SU-DHL-6 (cell line): Measurements from ENCODE around the gene HMCN2.

Experiments used
- H2AFZ ChIP-seq: fragments of 200-600 bp; sonication (generic); 2 replicates; pipeline ENCODE4 v1.6.1; 2014; ENCODE audit warnings: low read depth, mild to moderate bottlenecking, moderate library complexity, mixed read lengths, antibody characterized with exemption, low read length; ENCODE audit not compliant: severe bottlenecking
- H3F3A ChIP-seq: fragments of 200-600 bp; shearing (Covaris generic); 2 replicates; pipeline ENCODE4 v1.6.0; 2016; ENCODE audit warnings: antibody characterized with exemption, mild to moderate bottlenecking; ENCODE audit not compliant: insufficient read depth
- H3K27ac ChIP-seq: fragments of 200-600 bp; sonication (generic); 2 replicates; pipeline ENCODE4 v1.5.1; 2016; ENCODE audit warnings: low read depth, mild to moderate bottlenecking, low read length, moderate library complexity, mixed read lengths
- H3K27me3 ChIP-seq: fragments of 200-600 bp; sonication (generic), shearing (Covaris generic); 2 replicates; pipeline ENCODE4 v1.6.0; 2014; ENCODE audit warnings: mild to moderate bottlenecking, low read length
- H3K36me3 ChIP-seq: fragments of 200-600 bp; sonication (generic); 2 replicates; pipeline ENCODE4 v1.6.1; 2014; ENCODE audit warnings: mild to moderate bottlenecking, low read length, mixed read lengths
- H3K4me2 ChIP-seq: fragments of 300-600, 200-600 bp; shearing (Covaris generic), sonication (generic); 2 replicates; pipeline ENCODE4 v1.6.0; 2014; ENCODE audit warnings: low read length, low read depth, mild to moderate bottlenecking; ENCODE audit not compliant: poor library complexity, severe bottlenecking
- H3K4me3 ChIP-seq: fragments of 200-600 bp; sonication (generic); 2 replicates; pipeline ENCODE4 v1.5.1; 2014; ENCODE audit warnings: antibody characterized with exemption, low read length, mild to moderate bottlenecking, mixed read lengths; ENCODE audit not compliant: insufficient read depth, poor library complexity, severe bottlenecking
- H3K79me2 ChIP-seq: fragments of 200-600 bp; sonication (generic); 2 replicates; pipeline ENCODE4 v1.6.1; 2014; ENCODE audit warnings: mild to moderate bottlenecking, low read length, moderate library complexity; ENCODE audit not compliant: insufficient read depth
- H3K9ac ChIP-seq: fragments of 200-600 bp; sonication (generic); 2 replicates; pipeline ENCODE4 v1.7.0; 2014; ENCODE audit warnings: mild to moderate bottlenecking, low read length
- H3K9me2 ChIP-seq: fragments of 200-600 bp; sonication (generic); replicated peaks from 2 replicates; pipeline ENCODE4 v1.6.1; 2014; ENCODE audit warnings: low read length; ENCODE audit not compliant: insufficient read depth
- H3K9me3 ChIP-seq: fragments of 200-600 bp; sonication (generic); 2 replicates; pipeline ENCODE4 v1.6.1; 2014; ENCODE audit warnings: low read length, mixed read lengths; ENCODE audit not compliant: insufficient read depth
- H4K20me1 ChIP-seq: fragments of 200-600 bp; sonication (generic); 2 replicates; pipeline ENCODE4 v1.6.1; 2014; ENCODE audit warnings: low read depth, mild to moderate bottlenecking, antibody characterized with exemption, low read length, moderate library complexity, mixed read lengths
- EZH2phosphoT487 ChIP-seq: fragments of 200-600 bp; sonication (generic), shearing (Covaris generic); conservative IDR thresholded peaks from 2 replicates; pipeline ENCODE4 v1.6.1; 2018; ENCODE audit warnings: mild to moderate bottlenecking, antibody characterized with exemption, low read length, moderate library complexity, mixed read lengths
- TF ChIP-seq, protein P1 (sequence below): fragments of 200-600 bp; sonication (generic); IDR thresholded peaks from one replicate; pipeline ENCODE4 v1.5.1; 2017; ENCODE audit warnings: antibody characterized with exemption, mild to moderate bottlenecking, low read length, moderate library complexity; ENCODE audit not compliant: insufficient read depth, poor library complexity, severe bottlenecking

HMCN2 gene

DNA sequence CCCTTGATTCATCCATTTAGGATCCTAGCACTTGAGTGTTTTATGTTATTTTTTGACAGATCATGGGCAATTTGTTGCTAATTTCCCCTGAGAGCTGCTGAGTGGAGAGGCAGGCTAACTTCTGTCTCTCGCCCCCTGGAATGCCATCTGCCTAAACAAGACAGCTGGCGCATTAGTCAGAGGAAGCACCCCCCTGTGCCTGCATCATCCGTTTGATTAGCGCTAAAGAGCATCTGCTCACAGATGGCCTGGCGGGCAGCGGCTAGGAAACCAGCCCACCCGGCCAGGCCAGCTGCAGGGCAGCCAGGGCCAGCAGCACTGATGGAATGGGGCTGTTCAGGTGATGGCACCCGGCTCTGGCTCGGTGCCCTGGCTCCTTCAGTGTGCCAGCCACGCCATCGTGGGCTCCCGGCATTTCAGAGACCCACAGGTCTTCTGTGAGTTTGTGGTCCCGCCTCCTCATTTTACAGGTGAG lies 156.3 kb downstream of the HMCN2 start:
- Histone ChIP-seq H3K9ac (no peak overlapping the region), H3K27ac (no peak overlapping the region), H3K79me2 (no peaks in the 10 kb centered on the region), H3K9me2 (no peaks in the 10 kb centered on the region), H3K36me3 (no peaks in the 10 kb centered on the region), H3K4me3 (no peak overlapping the region), H3K9me3 (no peaks in the 10 kb centered on the region), H3F3A (no peaks in the 10 kb centered on the region), H3K4me2 (no peak overlapping the region), H4K20me1 (no peaks in the 10 kb centered on the region), H3K27me3 (no peaks in the 10 kb centered on the region), H2AFZ (no peak overlapping the region)
- TF ChIP-seq EZH2phosphoT487 = no peak
- TF ChIP-seq, protein P1, sequence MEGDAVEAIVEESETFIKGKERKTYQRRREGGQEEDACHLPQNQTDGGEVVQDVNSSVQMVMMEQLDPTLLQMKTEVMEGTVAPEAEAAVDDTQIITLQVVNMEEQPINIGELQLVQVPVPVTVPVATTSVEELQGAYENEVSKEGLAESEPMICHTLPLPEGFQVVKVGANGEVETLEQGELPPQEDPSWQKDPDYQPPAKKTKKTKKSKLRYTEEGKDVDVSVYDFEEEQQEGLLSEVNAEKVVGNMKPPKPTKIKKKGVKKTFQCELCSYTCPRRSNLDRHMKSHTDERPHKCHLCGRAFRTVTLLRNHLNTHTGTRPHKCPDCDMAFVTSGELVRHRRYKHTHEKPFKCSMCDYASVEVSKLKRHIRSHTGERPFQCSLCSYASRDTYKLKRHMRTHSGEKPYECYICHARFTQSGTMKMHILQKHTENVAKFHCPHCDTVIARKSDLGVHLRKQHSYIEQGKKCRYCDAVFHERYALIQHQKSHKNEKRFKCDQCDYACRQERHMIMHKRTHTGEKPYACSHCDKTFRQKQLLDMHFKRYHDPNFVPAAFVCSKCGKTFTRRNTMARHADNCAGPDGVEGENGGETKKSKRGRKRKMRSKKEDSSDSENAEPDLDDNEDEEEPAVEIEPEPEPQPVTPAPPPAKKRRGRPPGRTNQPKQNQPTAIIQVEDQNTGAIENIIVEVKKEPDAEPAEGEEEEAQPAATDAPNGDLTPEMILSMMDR = no peak

DNA sequence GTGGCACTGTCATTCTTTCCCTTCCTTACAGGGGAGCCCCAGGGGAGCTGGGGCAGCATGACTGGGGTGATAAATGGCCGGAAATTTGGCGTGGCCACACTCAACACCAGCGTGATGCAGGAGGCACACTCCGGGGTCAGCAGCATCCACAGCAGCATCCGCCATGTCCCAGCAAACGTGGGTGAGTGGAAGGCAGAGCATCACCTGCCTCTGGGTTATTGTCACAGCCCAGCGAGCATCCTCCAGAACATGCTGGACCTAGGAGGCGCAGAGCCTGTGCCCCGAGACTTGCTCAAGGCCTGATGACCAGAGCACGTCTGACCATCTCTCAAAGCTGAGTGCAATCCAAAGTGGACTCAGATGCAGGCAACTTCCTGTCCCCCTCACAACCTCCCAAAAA lies 157.0 kb downstream of the HMCN2 start:
- H3K4me2 ChIP-seq = no peak overlapping the region
- H2AFZ ChIP-seq = no peak overlapping the region
- no peaks in the 10 kb centered on the region for H3K36me3 ChIP-seq
- no peaks in the 10 kb centered on the region for H3K9me2 ChIP-seq
- TF ChIP-seq EZH2phosphoT487 = no peak
- TF ChIP-seq, protein P1 = no peak
- no peaks in the 10 kb centered on the region for H3F3A ChIP-seq
- no peak overlapping the region for H3K9ac ChIP-seq
- no peaks in the 10 kb centered on the region for H3K79me2 ChIP-seq
- no peak overlapping the region for H3K27ac ChIP-seq
- no peak overlapping the region for H3K4me3 ChIP-seq
- H3K27me3 ChIP-seq = no peaks in the 10 kb centered on the region
- no peaks in the 10 kb centered on the region for H4K20me1 ChIP-seq
- no peaks in the 10 kb centered on the region for H3K9me3 ChIP-seq

- Histone ChIP-seq H3K27me3 (no peaks in the 10 kb centered on the region), H4K20me1 (no peaks in the 10 kb centered on the region), H3K9ac (no peak overlapping the region), H3K4me3 (no peak overlapping the region), H3K27ac (no peak overlapping the region), H3K36me3 (no peaks in the 10 kb centered on the region), H3K79me2 (no peaks in the 10 kb centered on the region), H3K9me3 (no peaks in the 10 kb centered on the region), H2AFZ (no peak overlapping the region), H3K9me2 (no peaks in the 10 kb centered on the region), H3K4me2 (no peak overlapping the region), H3F3A (no peaks in the 10 kb centered on the region)
- TF ChIP-seq EZH2phosphoT487 = no peak
- TF ChIP-seq, protein P1 = no peak
Observed at GRCh38 chr9:130423272-130423671, 157.7 kb downstream of the HMCN2 start.
